ENCODE data around the gene DUSP1.

The DUSP1 gene

GRCh38 chr5:172743112-172743959, 27.7 kb downstream of the DUSP1 start:
- no peak for DNase-seq (ENCODE audit: low spot score)

- no peak for DNase-seq (ENCODE audit: low spot score)
Observed at GRCh38 chr5:172741206-172741582, 29.8 kb downstream of the DUSP1 start.

GRCh38 chr5:172740428-172741205, 30.4 kb downstream of the DUSP1 start:
- DNase-seq (ENCODE audit: low spot score), result peak; percentile 47

GRCh38 chr5:172739375-172739774, 31.6 kb downstream of the DUSP1 start:
- no peak for DNase-seq (ENCODE audit: low spot score)

DNA sequence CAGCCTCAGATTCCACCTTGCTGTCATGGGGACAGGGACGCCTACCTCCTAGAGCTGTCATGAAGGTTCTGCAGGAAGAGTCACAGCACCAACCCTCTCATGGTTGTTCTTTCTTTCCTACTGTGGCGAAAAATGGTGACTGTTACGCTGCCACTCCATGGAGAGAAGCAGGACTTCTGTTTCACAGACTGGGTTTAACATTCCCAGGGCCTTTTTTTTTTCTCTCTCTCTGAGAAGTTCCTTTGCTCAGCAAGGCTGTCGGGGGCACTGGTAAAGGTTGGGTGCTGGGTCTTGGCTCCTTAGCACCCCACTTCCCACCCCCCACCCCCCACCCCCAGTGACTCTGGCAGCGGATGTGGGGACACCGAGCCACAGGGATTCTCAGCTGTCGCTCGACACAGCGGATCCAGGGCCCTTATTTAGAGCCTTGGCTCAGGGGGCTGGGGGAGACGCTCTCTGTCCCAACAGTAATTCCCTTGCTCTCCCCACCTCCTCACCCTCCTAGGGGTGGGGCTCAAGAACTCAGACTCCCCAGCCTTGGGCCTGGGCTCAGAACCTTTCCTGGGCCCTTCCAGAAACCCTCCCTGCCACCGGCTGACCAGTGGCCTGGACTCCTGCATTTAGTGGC, 34.4 kb downstream of the DUSP1 start:
- no peak for DNase-seq (ENCODE audit: low spot score)

- no peak for DNase-seq (ENCODE audit: low spot score)
Observed at GRCh38 chr5:172735141-172735831, 35.7 kb downstream of the DUSP1 start.

- peak; percentile 39 for DNase-seq (ENCODE audit: low spot score)
Observed at GRCh38 chr5:172733974-172734346, 37.0 kb downstream of the DUSP1 start.

GRCh38 chr5:172733131-172733973, 37.6 kb downstream of the DUSP1 start:
- peak; percentile 97 for DNase-seq (ENCODE audit: low spot score)

DNA sequence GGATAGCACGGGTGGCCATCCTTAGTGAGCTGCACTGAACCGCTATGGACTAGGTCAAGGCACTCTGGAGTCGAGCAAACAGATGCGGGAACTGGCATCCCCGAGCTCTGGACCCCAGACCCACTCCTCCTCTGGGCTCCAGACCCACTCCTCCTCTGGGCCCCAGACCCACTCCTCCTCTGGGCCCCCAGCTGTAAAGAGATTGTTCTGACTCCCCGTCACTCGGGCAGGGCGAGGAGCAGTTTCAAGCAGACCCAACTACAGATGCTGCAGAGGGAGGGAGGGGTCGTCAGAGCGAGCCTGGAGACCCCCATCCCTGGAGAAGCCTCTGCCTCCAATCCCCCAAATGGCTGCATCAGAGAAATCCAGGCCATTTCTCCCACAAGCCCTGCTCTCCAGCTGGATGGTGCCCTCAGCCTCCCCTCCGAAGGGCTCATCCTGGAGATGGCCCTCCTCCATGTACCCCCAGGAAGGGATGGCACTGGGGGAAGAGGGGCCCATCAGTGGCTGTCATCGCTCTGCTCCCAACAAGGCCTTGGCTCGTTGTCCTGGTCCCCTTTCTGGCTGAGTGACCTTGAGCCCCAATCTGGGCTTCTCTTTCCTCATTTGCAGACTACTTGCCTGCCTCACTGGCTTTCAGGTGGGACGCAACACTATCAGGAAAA, 38.7 kb downstream of the DUSP1 start:
- DNase-seq (ENCODE audit: low spot score), result no peak

GRCh38 chr5:172731680-172732074, 39.3 kb downstream of the DUSP1 start:
- no peak for DNase-seq (ENCODE audit: low spot score)

DNA sequence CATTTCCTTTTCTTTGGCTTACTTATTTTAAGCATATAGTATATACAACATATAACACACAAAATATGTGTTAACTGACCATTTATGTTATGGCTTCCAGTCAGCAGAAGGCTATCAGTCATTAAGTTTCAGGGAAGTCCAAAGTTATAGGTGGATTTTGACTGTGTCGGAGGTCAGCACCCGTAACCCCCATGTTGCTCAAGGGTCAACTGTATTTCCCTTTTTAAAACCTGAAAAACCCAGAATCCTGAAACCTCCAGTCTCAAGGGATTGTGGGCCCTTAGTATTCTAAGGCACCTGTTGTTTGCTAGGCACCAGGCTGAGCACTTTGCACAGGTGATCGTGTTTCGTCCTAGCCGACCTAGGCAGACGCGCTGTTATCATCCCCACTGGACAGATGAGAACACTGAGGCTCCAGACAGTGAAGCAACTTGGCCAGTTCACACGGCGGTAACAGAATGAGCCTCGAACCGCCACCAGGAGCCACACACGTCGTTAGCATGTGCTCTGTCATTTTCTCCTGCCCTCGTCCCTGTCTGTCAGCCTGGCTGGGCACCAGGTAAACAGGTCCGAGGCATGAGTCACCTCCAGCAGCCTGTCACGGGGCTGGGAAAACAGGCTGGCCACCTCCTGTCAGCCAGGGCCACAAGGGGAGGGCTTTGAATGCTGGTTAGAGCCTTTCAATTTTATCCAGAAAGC, 39.9 kb downstream of the DUSP1 start:
- DNase-seq (ENCODE audit: low spot score), result peak; percentile 91

DNA sequence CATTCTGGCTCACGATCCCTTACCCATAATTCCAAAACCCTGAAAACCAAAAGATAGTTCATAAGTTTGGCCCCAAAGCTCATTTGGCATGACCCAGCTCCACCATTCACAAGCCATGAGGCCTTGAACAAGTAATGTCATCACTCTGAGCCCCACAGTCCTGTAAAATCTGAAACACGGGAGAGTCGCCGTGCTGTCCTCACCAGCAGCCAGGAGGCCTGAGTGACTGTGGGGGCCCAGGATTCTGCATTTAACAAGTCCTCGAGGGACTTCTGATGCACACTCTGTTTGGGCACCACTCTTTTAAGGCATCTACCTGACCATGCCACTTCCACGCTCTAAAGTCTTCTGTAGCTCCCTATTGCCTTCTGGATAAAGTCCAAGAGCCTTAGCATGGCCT, 40.8 kb downstream of the DUSP1 start:
- DNase-seq (ENCODE audit: low spot score), result no peak

DNA sequence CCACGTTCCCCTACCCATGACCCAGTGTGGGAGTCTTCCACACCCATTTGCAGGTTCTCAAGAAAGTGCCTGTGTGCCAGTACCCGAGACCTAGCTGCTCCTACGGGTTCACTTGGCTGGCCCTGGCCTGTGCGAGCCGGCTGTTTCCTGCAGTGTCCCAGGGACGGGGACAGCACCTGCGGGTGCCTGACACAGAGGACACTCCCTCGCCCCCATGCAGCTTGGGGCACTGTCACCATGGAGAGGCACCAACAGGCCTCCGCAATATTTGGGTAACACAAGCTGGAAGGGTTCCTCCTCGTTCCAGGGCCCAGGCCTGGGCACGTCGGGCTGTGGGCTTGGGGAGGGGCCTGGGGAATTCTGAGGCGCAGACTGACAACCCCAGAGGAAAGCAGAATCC, 41.4 kb downstream of the DUSP1 start:
- DNase-seq (ENCODE audit: low spot score), result no peak

GRCh38 chr5:172728481-172729241, 42.3 kb downstream of the DUSP1 start:
- DNase-seq (ENCODE audit: low spot score), result no peak

GRCh38 chr5:172727551-172727950, 43.4 kb downstream of the DUSP1 start:
- no peak for DNase-seq (ENCODE audit: low spot score)

DNA sequence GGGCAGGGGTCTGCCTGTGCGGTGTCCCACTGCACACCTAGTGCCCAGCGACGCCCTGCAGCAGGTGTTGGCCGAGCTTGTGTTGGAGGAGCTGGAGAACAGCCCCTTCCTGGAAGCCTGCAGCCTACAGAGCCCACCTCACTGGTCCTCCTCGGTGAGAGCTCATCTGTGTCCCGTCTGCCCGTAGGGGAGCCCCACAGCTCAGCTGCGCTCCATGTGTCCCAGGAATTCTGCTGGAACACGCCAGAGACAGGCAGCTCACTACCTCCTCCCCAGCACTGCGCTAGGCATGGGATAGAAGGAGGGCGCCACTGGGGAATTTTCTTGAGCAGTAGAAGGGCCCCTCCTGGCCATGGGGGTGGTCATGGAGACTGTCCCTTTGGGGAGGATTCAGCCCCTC, 44.0 kb downstream of the DUSP1 start:
- DNase-seq (ENCODE audit: low spot score), result no peak

GRCh38 chr5:172725785-172726184, 45.2 kb downstream of the DUSP1 start:
- DNase-seq (ENCODE audit: low spot score), result no peak

GRCh38 chr5:172725273-172725672, 45.7 kb downstream of the DUSP1 start:
- no peak for DNase-seq (ENCODE audit: low spot score)

Measured in SW480 (cell line).